ENCODE measurements around the gene HNRNPU.

DNA sequence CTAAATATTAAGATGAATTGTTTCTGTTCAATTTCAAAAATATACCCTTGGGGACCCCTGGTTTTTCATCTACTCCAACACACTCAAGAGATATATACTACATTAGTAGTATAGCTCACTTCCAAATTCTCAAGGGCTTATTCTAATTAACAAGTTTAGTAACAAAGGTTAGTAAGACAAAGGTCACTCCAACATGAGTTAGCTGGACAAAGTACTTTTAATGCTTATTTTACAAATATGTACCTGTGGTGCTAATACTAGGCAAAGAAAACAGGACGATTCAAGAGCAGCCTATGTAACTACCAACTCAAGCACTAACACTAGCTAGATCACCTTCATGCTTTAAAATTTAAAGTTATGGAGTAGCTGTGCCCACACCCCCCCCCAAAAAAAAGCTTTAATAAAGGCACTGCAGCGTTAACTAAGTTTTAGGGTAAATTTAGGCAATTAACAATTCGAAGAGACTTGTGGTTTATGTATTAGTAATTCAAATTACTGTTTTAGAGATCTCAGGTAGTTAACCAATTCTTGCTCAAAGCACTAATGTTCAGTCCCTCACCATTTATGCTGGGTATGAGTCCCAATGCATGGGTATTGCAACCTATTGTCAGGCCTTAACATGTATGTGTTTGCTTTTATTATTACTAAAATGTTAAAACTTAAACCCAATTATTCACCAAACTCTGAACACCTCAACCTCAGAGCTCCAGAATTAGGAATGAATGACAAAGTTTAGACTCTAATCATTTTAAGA lies 14.1 kb downstream of the HNRNPU start:
- no peak for TF ChIP-seq POLR2A (IDR thresholded peaks at IDR 0.05)
- TF ChIP-seq, protein P1, sequence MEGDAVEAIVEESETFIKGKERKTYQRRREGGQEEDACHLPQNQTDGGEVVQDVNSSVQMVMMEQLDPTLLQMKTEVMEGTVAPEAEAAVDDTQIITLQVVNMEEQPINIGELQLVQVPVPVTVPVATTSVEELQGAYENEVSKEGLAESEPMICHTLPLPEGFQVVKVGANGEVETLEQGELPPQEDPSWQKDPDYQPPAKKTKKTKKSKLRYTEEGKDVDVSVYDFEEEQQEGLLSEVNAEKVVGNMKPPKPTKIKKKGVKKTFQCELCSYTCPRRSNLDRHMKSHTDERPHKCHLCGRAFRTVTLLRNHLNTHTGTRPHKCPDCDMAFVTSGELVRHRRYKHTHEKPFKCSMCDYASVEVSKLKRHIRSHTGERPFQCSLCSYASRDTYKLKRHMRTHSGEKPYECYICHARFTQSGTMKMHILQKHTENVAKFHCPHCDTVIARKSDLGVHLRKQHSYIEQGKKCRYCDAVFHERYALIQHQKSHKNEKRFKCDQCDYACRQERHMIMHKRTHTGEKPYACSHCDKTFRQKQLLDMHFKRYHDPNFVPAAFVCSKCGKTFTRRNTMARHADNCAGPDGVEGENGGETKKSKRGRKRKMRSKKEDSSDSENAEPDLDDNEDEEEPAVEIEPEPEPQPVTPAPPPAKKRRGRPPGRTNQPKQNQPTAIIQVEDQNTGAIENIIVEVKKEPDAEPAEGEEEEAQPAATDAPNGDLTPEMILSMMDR (IDR thresholded peaks at IDR 0.05), result no peak

Data from breast epithelium (tissue), 3 donors.